G401.6 (cell line): ENCODE data around the gene RBM17.
"Not testable (repeated sequence)": the region's sequence is repeated elsewhere in the genome, so short reads cannot be mapped to it uniquely, and the experiment has no call there.

ENCODE experiments used
- FAIRE-seq: peaks from 2 replicates; lab custom pipeline; 2012; peaks lifted over from hg19 to GRCh38; lab: Jason Lieb, UNC

RBM17 gene

DNA sequence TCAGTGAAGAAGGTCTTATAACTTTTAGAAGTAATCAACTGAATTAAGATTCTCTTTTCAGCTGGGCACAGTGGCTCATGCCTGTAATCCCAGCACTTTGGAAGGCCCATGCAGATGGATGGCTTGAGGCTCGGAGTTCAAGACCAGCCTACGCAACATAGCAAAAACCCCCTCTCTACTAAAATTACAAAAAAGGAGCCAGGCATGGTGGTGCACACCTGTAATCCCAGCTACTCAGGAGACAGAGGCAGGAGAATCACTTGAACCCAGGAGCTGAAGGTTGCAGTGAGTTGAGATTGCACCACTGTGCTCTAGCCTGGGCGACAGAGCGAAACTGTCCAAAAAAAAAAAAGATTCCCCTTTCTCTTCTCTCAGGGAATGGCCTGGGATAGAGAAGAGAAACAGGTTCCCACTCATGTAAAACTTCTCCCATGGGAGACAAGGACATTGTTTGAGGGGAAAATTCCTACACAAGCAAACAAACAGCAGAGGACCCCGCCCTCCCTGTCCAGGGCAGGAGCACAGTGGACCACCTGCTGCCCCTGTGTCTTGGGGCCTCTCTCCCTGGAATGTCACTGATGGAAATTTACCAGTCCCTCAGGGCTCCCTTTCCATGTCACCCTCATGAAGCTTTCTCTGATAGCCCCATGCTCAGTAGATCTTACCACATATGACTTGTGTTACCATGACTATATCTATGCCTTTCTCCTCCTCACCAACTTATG lies 32.3 kb upstream of the RBM17 start:
- no peak for FAIRE-seq

DNA sequence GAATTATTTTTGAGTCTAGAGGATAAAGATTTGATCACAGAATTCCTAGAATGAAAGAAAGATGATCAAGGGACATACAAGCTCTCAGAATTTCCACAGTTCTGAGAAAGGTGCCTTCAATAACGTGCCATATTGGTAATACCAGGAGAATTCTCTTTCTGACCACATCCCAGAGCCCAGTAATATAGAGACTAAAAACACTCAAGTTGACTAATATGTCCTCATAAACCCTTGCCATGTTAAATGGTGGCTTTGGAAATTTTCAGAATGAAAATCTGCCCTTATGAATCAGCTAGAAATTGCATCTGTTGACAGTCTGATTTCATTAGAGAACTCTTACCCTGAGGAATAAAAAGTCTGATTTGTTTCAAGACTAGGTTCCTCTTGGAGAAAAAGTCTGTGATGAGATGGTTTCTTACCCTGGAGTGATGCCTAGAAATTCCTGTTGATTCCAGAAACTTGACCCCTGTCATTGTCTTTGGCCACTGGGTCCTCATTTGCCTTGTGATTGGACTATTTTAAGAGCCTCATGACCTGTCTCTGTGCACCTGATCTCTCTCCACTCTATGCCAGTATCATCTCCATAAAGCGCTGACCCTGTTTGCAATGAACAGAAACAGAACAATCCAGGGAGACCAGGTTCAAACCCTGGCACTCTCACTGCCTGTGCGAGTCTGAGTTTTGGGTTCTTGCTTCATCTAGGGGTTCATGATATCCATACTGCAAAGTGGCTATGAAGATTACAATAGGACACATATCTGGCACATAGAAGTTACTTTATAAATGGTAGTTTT lies 30.0 kb upstream of the RBM17 start:
- FAIRE-seq, result no peak

GRCh38 chr10:6059506-6059905 lies 29.3 kb upstream of the RBM17 start:
- no peak for FAIRE-seq

DNA sequence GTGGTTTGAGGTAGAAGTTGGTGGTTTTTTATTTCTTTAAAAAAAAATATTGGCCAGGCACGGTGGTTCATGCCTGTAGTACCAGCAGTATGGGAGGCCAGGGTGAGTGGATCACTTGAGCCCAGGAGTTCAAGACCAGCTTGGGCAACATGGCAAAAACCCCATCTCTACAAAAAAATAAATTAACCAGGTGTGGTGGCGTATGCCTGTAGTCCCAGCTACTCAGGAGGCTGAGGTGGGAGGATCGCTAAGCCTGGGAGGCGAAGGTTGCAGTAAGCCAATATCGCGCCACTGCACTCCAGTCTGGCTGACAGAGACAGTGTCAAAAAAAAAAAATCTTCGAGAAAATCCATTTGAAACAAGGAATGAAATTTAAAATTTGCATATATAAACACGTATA lies 27.8 kb upstream of the RBM17 start:
- no peak for FAIRE-seq

DNA sequence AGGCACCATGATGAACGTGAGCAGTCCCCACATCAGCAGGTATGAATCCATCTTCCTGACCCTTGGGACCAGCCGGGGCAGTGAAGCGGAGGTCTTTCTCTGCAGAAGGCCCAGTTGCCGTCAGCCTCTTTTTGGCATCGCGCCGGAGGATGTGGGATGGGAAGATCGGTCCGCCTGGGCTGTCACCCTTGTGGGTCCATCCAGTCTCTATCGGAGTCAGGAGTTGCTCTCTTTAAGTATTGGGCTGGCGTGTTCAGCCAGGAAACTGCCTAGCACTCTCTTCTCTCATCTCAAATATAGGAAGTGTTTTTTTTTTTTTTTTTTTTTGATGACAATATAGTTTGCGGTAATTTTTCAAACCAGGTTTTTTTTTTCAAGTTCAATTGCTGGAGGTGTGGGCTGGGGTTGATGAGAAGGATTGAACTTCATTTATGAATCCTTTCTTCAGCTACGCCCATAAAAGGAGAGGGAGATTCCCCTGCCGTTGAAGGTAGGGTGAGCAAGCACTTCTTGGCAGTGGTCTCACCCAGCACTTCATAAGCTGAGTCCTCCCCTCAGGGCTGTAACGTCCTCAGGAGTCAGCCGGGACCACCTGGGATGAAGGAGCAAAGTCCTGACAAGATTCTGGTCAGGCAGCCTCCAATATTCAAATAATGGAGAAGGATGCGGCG lies 26.6 kb upstream of the RBM17 start, which contains the start of gene IL2RA:
Gene IL2RA (minus strand): TSS at position 267 of the 671 bp plus-strand sequence. CDS start 216 bp downstream, at position 51.
- no peak for FAIRE-seq

DNA sequence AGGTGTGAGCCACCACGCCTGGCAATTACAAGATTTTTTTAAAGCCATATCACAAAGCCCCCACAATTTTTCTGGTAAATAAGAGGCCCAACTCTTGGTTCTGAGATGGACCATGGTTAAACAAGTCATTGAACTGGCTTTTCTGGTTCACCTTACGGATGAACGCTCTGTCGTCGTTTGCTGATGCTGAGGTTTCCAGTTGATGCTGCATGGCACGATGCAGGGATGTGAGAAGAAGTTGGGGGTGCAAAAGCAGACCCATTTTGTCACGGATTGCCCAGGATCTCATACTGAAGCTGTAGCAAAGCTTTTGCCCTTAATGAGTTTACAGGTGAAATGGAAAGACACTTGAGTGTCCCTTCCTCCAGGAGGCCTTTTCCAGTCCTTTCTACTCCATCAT lies 24.7 kb upstream of the RBM17 start:
- FAIRE-seq, result no peak

GRCh38 chr10:6064726-6065125 lies 24.1 kb upstream of the RBM17 start:
- FAIRE-seq, result not testable (repeated sequence)

- no peak for FAIRE-seq
Observed at GRCh38 chr10:6065406-6065805, 23.4 kb upstream of the RBM17 start.

- FAIRE-seq, result no peak
Observed at GRCh38 chr10:6065835-6066234, 23.0 kb upstream of the RBM17 start.

GRCh38 chr10:6067457-6067856 lies 21.4 kb upstream of the RBM17 start:
- FAIRE-seq, result no peak

GRCh38 chr10:6068006-6068405 lies 20.8 kb upstream of the RBM17 start:
- FAIRE-seq, result no peak

GRCh38 chr10:6068422-6068821 lies 20.4 kb upstream of the RBM17 start:
- FAIRE-seq, result no peak

DNA sequence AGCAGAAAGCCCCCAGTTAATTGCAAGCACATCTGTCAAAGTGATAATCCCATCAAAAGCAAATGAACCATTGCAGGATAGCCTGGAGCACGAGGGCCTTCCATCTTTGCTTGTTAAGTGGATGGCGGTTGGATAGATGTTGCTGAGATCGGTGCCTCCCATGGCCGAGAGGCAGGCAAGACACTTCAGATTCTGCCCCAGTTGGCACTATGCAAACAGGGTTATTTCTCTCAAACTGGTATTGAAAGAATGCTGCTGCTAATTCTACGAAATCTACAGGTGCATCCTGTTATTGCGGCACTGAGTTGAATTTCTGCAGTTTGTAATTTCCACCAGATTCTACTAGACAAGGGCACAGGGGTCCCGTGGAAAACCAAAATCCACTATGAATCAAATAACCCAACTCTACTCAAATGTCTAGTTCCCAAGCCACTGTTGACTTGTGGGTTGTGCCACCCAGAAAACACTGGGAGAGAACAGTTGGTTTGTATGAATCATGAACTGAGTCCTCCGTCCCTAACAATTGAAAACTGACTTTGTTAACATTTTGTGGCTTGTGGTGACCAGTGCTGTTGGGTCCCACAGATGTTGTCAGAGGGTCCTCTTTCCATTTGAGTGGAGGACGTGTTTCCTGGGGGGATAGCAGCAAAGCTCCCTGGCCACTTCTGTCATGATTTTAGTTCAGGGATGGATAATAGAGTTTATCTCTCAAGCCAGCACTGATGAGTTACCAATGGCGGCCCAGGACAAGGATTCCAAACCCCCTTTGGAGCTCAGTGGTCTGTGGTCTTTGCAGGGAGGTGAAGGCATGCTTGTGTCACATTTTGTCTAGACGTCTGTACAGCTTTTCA lies 19.5 kb upstream of the RBM17 start:
- no peak for FAIRE-seq

- FAIRE-seq, result no peak
Observed at GRCh38 chr10:6070660-6071059, 18.2 kb upstream of the RBM17 start.

DNA sequence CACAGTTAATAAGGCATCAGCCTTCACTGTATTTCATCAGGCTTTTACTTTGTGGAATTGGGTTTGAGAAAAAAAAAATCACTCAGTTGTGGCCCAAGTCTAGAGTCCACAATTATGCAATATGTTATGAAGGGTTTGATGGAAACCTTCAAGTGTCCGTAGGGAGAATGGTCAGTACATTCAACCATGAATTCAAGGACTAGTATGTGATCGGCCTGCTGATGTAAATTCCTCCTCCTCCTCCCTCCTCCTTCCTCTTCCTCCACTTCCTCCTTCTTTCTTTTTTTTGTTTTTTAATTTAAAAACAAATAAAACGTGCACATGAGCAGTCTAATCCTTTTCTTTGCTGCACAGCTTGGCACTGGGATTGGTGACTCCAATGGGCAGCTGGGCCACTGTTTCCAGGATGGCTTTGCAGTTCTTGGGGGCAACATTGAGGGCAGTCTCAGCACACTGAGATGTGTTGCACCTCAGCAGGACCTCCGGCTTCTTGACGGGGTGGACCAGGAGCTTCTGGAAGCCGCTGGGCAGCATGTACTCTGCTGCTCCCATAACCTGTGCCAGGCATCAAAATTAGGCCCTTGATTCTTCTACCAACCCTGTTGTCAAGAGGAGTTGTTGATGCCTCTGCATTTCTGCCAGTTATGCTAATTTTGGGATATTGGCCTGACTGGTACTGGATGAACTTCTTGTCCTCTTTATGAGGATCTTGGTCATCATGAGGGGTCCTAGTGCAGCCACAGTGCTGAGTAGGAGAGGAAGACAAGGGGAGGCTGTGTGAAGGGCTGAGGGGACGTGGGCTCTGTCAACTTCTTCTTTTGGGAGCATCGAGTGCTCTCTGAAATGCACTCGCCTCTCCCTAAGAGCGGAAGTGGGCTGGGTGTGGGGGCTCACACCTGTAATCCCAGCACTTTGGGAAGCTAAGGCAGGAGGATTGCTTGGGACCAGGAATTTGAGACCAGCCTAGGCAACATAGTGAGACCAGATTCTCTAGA lies 17.4 kb upstream of the RBM17 start:
- FAIRE-seq, result no peak

GRCh38 chr10:6072215-6072934 lies 16.5 kb upstream of the RBM17 start:
- FAIRE-seq, result no peak

- FAIRE-seq, result no peak
Observed at GRCh38 chr10:6074489-6075301, 14.1 kb upstream of the RBM17 start.

DNA sequence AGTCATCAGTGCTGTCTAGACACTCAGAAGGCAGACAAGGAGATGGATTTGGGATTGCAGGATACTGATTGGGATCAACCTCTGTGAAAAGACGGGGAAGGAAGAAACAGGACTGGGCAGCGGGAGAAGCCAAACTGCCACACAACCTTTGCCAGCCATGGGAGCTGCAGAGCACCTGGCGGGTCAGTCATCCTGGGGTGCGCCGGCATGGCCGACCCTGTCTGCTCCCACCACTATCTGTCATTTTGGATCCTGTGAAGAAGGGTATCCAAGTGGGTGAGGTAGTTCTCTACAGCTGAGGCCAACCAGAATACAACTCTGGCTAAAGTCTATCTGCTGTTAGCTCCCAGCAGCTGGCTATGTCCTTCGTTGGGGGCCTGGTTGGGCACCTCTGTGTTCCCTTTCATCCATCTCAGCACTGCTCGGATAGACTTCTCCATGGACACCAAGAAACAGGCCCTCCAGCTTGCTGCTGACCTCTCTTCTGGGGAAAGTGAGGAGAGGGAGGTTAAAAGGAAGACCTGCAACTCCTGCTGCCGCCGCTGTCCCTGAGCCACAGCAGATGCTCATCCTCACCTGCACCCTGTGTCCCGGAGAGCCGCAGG lies 11.7 kb upstream of the RBM17 start:
- FAIRE-seq, result no peak

GRCh38 chr10:6079044-6079443 lies 9.8 kb upstream of the RBM17 start:
- FAIRE-seq, result no peak
